HepG2 (cell line): ENCODE measurements around the gene KAZALD1. TPM values are rescaled to one million over a fixed set of nuclear protein-coding genes. Genes with fewer than 3 reads are reported as not detected.
A peak's percentile ranks its signal among the peaks of the same experiment; 100 is the strongest.

Source experiments
- BCL6 ChIP-seq: IDR thresholded peaks from 2 replicates; pipeline ENCODE4 v1.6.1; 2016; ENCODE audit warnings: missing genetic modification reagents, missing compliant biosample characterization
- CREM ChIP-seq, 2 experiments: sonication (generic) in 1 of 2; formaldehyde crosslinking in 1 of 2; IDR thresholded peaks; 2 replicates each; pipeline versions ENCODE4 v1.4.0 to v1.6.1; 2016 to 2020; ENCODE audit warnings: antibody characterized with exemption in 1 of 2, mild to moderate bottlenecking in 1 of 2, missing genetic modification reagents in 1 of 2
- FOXA3 ChIP-seq: IDR thresholded peaks from 2 replicates; pipeline ENCODE4 v1.6.1; 2016; ENCODE audit warnings: missing genetic modification reagents, missing compliant biosample characterization
- HBP1 ChIP-seq: IDR thresholded peaks from 2 replicates; pipeline ENCODE4 v1.6.1; 2016; ENCODE audit warnings: low read depth, control low read depth
- JUN ChIP-seq: sonication (generic); formaldehyde crosslinking; IDR thresholded peaks from 2 replicates; pipeline ENCODE4 v1.4.0; 2020; ENCODE audit warnings: mild to moderate bottlenecking, missing genetic modification reagents
- MYC ChIP-seq: sonication (generic); formaldehyde crosslinking; IDR thresholded peaks from 2 replicates; pipeline ENCODE4 v1.9.0; 2021; ENCODE audit warnings: missing genetic modification reagents, borderline replicate concordance
- RERE ChIP-seq: IDR thresholded peaks from 2 replicates; pipeline ENCODE4 v1.6.1; 2016; ENCODE audit warnings: low read depth, missing genetic modification reagents, missing compliant biosample characterization
- ZNF138 ChIP-seq: sonication (generic); formaldehyde crosslinking; IDR thresholded peaks from 2 replicates; pipeline ENCODE4 v1.5.0; 2020; ENCODE audit warnings: mild to moderate bottlenecking, low read depth, missing genetic modification reagents
- ZNF318 ChIP-seq: sonication (generic); formaldehyde crosslinking; IDR thresholded peaks from 2 replicates; pipeline ENCODE4 v1.4.0; 2020; ENCODE audit warnings: mild to moderate bottlenecking, missing genetic modification reagents
- ZNF460 ChIP-seq: sonication (generic); formaldehyde crosslinking; IDR thresholded peaks from 2 replicates; pipeline ENCODE4 v1.5.1; 2020; ENCODE audit warnings: missing genetic modification reagents, mild to moderate bottlenecking, borderline replicate concordance
- polyA plus RNA-seq, 8 experiments: library from polyadenylated mRNA; depleted of rRNA in 3 of 8; stranded (reverse) in 7 of 8; unstranded in 1 of 8; fragments of >200 nt; fragmentation: Illumina TruSeq in 4 of 8; extraction: Trizol in 4 of 8; gene quantifications; 2 replicates each; pipeline versions ENCODE4 v1.2.1 to v1.2.3, GENCODE V29; 2011 to 2016; ENCODE audit warnings: low read depth in 4 of 8, missing spikeins in 1 of 8, mixed read lengths in 1 of 8; ENCODE audit not compliant: insufficient read depth in 1 of 8
- total RNA-seq, 5 experiments: library from RNA; depleted of rRNA; stranded (reverse); fragments of >200 nt; fragmentation: Illumina TruSeq; extraction: Trizol; gene quantifications; 2 replicates each; pipeline ENCODE4 v1.2.3, GENCODE V29; 2016; ENCODE audit warnings: low read depth in 1 of 5
- TF ChIP-seq, protein P1 (sequence below): sonication (generic); IDR thresholded peaks from 2 replicates; pipeline ENCODE4 v1.6.1; 2016; ENCODE audit warnings: low read depth, borderline replicate concordance

The KAZALD1 gene
- total and polyA plus RNA-seq, 2 of the 13 experiments (the other 11 are each of a cell fraction or from before 2014, with no cell fraction given): 16.7 to 27.7 TPM

DNA sequence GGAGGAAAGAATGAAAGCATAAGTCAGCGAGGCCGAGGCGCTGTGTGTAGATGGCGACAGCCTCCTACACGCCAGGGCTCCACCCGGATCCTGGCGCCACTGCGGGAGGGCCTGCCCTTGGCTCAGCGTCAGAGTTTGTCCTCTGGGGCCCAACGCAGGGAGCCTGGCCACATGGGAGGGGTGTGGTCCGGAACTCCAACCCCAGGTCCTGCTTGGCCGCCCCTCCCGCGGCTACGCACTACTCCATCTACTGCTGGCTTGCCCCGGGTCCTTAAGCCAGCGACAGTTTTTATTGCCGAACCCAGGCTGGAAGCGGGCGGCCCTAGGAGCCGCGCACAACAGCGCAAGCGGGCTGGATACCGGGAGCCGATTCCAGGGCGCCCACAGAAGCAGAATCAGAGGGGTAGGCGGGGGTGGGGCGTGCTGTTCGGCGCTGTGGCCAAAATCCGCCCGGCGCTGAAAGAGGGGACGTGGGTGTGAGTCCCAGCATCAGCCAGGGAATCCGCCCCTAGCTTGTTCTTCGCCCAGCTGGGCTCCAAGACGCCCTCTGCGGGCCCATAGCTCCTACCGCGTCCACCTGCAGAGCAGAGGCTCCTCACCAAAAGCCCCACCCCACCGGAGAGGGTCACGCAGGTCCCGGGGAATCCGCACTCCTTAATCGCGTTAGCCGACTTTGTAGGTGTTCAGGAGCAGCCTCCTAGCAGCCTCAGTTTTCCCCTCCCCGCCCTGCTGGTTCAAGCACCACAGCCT is 4.5 kb downstream of the KAZALD1 start (continued):
- TF ChIP-seq RERE (CRISPR knock-in tag): peak; percentile 62; the same call in 1 of the 2 replicates
- TF ChIP-seq ZNF318 (CRISPR knock-in tag): no peak
- TF ChIP-seq JUN: peak; percentile 55; the same call in 1 of the 2 replicates
- TF ChIP-seq FOXA3 (CRISPR knock-in tag): peak; percentile 43; the same call in 1 of the 2 replicates
- TF ChIP-seq ZNF460 (CRISPR knock-in tag): no peak
- peak; percentile 49; the same call in 1 of the 2 replicates for TF ChIP-seq CREM (IDR thresholded peaks at IDR 0.05)
- TF ChIP-seq CREM (CRISPR knock-in tag; IDR thresholded peaks at IDR 0.05): no peak
- peak; percentile 36; the same call in 1 of the 2 replicates for TF ChIP-seq HBP1 (CRISPR knock-in tag)
- peak; percentile 54; the same call in 1 of the 2 replicates for TF ChIP-seq ZNF138 (CRISPR knock-in tag)
- peak; percentile 44; the same call in 1 of the 2 replicates for TF ChIP-seq BCL6
- peak; percentile 95 for TF ChIP-seq MYC (CRISPR knock-in tag)
- TF ChIP-seq, protein P1, sequence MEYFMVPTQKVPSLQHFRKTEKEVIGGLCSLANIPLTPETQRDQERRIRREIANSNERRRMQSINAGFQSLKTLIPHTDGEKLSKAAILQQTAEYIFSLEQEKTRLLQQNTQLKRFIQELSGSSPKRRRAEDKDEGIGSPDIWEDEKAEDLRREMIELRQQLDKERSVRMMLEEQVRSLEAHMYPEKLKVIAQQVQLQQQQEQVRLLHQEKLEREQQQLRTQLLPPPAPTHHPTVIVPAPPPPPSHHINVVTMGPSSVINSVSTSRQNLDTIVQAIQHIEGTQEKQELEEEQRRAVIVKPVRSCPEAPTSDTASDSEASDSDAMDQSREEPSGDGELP: peak; percentile 78; the same call in 1 of the 2 replicates
